C4-2B (cell line): ENCODE data around the gene DPEP3.

ENCODE experiments used
- H3K27ac ChIP-seq: fragments of 450-650 bp; 2 replicates; pipeline ENCODE4 v1.5.1; 2017
- ZFX ChIP-seq: fragments of 450-650 bp; IDR thresholded peaks from 2 replicates; pipeline ENCODE4 v1.6.1; 2017
- TF ChIP-seq, protein P1 (sequence below): fragments of 450-650 bp; conservative IDR thresholded peaks from 2 replicates; pipeline ENCODE4 v1.5.1; 2017; ENCODE audit warnings: mild to moderate bottlenecking

Gene DPEP3

DNA sequence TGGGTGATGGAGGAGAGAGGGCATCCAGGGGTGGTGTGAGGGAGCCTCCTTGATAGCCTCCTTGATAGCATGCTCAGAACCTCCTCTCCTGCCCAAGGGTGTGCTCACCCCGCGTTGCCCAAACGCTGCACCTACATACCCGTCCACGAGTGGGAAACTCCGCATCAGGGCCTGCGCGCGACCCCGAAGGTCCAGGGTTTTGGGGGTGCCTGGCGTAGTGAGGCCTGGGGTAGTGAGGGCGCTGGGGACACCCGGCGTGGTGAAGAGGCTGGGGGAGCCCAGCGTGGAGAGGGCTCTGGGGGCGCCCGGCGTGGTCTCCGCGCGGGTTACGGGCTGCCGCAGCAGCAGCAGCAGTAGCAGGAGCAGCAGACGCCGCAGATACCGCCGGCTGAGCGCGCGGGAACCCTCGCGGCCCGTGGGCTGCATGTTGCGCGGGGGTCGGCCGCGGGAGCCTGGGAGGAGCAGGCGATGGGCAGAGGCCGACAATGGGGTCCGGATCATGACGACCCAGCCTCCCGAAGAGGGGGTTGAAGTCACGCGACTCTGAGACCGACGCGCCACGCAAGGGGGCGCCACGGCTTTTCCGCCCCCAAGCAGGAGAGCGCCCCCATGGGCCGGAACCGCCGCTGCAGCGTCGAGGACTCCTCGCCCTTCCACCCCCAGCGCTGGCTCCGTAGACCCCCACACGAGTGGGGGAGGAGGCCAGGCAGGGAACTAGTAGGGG is at the start of gene DPEP3:
Gene DPEP3, minus strand, starts transcription at position 545 of the 724 bp plus-strand sequence. Its CDS starts 119 bp downstream, at position 426.
- no peak within 1 kb of the TSS for H3K27ac ChIP-seq

GRCh38 chr16:68028996-68029395 is 48.7 kb upstream of the DPEP3 start:
- no peak for TF ChIP-seq ZFX
- TF ChIP-seq, protein P1, sequence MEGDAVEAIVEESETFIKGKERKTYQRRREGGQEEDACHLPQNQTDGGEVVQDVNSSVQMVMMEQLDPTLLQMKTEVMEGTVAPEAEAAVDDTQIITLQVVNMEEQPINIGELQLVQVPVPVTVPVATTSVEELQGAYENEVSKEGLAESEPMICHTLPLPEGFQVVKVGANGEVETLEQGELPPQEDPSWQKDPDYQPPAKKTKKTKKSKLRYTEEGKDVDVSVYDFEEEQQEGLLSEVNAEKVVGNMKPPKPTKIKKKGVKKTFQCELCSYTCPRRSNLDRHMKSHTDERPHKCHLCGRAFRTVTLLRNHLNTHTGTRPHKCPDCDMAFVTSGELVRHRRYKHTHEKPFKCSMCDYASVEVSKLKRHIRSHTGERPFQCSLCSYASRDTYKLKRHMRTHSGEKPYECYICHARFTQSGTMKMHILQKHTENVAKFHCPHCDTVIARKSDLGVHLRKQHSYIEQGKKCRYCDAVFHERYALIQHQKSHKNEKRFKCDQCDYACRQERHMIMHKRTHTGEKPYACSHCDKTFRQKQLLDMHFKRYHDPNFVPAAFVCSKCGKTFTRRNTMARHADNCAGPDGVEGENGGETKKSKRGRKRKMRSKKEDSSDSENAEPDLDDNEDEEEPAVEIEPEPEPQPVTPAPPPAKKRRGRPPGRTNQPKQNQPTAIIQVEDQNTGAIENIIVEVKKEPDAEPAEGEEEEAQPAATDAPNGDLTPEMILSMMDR: no peak
- H3K27ac ChIP-seq: no peak overlapping the region

More for the DNA sequence above, at the start of gene DPEP3:
- TF ChIP-seq, protein P1: no peak; the same call in 1 of the 2 replicates

GRCh38 chr16:68022728-68023537 is 42.6 kb upstream of the DPEP3 start, which contains the start of the genes DDX28 and DUS2:
TSS of gene DDX28 (minus strand) at chr16:68023232. CDS start at chr16:68023202, 30 bp downstream.
TSS of gene DUS2 (plus strand) at chr16:68023284. CDS start at chr16:68038024, 14,740 bp downstream.
- H3K27ac ChIP-seq: peak within 1 kb of the TSS; percentile 94
- TF ChIP-seq, protein P1: no peak
- peak; percentile 77 for TF ChIP-seq ZFX

DNA sequence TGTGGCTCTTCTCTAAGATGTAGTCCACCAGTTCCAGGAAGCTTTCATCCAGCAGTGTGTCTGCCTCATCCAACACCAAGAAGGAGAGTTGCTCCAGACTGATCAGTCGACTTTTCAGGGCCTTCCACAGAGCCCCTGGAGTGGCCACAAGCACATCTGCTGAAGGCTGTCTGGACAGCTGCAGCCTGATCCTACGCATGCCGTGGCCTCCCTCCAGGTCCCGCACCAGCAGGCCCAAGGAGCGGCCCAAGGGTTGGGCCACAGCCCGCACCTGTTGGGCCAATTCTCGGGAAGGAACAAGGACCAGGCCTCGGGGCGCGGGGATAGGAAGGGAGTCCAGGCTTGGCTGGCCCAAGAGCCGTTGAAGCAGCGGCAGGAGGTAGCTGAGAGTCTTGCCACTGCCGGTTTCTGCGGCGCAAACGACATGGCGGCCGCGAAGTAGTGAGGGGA is 42.0 kb upstream of the DPEP3 start:
- TF ChIP-seq, protein P1: no peak
- no peak for TF ChIP-seq ZFX

GRCh38 chr16:68021490-68021889 is 41.2 kb upstream of the DPEP3 start:
- no peak overlapping the region for H3K27ac ChIP-seq
- TF ChIP-seq, protein P1: no peak
- no peak for TF ChIP-seq ZFX

More for the DNA sequence above, 42.0 kb upstream of the DPEP3 start:
- H3K27ac ChIP-seq: peak overlapping the region; percentile 94

GRCh38 chr16:68019167-68019680 is 38.9 kb upstream of the DPEP3 start:
- TF ChIP-seq, protein P1: no peak
- TF ChIP-seq ZFX: no peak

More at GRCh38 chr16:68019167-68019680, 38.9 kb upstream of the DPEP3 start:
- no peak overlapping the region for H3K27ac ChIP-seq
